Measurements from ENCODE around the gene FAM124A. TPM values are rescaled to one million over a fixed set of nuclear protein-coding genes. Genes with fewer than 3 reads are reported as not detected.

Gene FAM124A
- total and polyA plus RNA-seq, 9 donors = 0.48 to 8.8 (median 1.9) TPM

DNA sequence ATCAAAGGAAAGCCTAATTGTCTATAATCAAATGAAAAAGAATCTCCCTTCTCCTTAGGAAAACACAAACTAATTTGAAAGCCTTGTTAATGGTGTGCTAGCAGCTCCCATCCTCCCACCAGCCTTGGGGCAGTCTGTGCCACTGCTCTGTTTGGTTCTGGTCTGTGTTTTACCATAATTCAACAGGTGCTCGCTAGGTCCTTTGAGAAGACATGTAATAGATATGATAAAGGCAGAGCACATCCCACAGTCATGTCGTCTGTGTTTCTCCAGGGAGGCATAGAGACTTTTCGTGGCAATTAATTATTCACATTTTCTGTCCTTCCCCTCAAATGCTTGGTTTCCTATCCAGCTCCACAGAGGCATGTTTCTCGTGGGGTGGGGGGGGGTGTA lies 23.8 kb downstream of the FAM124A start:
- intact Hi-C loops (cut with DNase I) = no loop called here
- Histone ChIP-seq H3K27me3 (no peaks in the 10 kb centered on the region), H3K9me3 (no peaks in the 10 kb centered on the region), H3K4me1 (ENCODE audit: insufficient read depth) (peaks cover 1% of the 10 kb centered on the region), H3K4me3 (no peak overlapping the region), H3K36me3 (no peaks in the 10 kb centered on the region), H3K27ac (no peak overlapping the region)
- DNase-seq = no peak
- TF ChIP-seq POLR2A (IDR thresholded peaks at IDR 0.05) (no peak), EP300 (IDR thresholded peaks at IDR 0.05) (no peak)
- TF ChIP-seq, protein P1, sequence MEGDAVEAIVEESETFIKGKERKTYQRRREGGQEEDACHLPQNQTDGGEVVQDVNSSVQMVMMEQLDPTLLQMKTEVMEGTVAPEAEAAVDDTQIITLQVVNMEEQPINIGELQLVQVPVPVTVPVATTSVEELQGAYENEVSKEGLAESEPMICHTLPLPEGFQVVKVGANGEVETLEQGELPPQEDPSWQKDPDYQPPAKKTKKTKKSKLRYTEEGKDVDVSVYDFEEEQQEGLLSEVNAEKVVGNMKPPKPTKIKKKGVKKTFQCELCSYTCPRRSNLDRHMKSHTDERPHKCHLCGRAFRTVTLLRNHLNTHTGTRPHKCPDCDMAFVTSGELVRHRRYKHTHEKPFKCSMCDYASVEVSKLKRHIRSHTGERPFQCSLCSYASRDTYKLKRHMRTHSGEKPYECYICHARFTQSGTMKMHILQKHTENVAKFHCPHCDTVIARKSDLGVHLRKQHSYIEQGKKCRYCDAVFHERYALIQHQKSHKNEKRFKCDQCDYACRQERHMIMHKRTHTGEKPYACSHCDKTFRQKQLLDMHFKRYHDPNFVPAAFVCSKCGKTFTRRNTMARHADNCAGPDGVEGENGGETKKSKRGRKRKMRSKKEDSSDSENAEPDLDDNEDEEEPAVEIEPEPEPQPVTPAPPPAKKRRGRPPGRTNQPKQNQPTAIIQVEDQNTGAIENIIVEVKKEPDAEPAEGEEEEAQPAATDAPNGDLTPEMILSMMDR (IDR thresholded peaks at IDR 0.05) = no peak
- WGBS, 3 donors = 34 to 56% (median 49%) methylated on average over 4 of the region's 4 CpGs

DNA sequence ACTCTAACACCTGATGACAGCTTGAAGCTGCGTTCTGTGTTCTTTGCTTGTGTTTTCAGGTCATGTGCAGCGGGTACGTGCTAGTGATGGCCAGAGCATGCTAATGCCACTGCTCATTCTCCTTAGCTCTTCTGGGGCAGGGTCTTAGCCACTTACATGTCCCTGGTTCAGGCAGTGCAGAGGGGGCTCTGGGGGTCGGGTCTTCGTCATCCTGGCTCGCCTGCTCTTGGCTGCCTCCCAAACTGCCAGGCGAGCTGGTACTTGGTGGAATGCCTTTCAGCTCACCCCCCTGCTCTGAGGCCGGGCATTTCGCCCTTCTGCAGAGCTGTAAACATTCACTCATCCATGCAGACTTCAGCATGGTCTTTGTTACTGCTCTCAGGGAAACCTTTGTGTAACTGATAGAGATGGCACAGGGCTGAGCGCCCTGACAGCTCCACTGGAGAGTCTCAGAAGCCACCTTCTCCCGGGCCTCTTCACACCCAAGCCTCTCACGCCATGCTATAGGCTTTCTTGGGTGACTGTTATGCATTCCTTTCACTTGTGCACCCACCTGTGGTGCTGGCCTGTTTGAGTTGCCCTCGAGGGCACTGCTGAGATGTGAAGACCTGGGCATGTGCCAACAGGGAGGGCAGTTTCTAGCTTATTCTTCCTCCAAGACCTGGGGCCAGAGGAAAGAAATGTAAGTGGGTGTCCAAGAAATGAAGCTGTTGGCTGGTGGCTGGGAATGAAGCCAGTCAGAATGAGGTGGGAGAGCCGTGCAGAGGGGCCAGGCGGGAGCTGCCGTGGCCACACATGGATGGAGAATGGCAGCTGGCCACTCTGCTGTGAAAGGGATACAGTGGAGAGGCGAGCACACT lies 24.4 kb downstream of the FAM124A start:
- no peak for TF ChIP-seq EP300 (IDR thresholded peaks at IDR 0.05)
- TF ChIP-seq, protein P1 (IDR thresholded peaks at IDR 0.05) = no peak
- TF ChIP-seq POLR2A (IDR thresholded peaks at IDR 0.05) = no peak
- DNase-seq = no peak
- Histone ChIP-seq H3K4me1 (ENCODE audit: insufficient read depth) (peaks cover 1% of the 10 kb centered on the region), H3K27ac (no peak overlapping the region), H3K4me3 (no peak overlapping the region), H3K36me3 (no peaks in the 10 kb centered on the region), H3K27me3 (no peaks in the 10 kb centered on the region), H3K9me3 (no peaks in the 10 kb centered on the region)
- intact Hi-C loops (cut with DNase I) = no loop called here
- 33 to 47% (median 46%) methylated on average over 17 of the region's 17 CpGs for WGBS, 3 donors

DNA sequence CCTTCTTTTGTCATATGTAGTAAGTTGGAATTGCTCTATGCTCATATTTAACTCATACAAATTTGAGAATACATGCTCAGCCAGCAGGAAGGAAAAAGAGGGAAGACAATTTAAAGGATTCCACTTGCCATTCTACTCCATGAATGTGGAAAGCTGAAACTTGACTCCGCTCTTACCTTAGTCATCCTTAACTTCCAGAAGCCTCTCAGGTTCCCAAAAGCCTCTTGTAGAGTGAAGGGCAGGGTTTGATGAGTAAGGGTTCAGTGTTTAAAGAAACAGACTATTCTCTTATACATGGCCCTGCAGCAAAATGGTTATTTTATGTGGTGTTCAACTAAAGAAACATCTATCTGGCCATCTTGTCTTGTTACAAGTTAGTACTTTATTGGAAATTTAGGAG lies 27.1 kb downstream of the FAM124A start:
- no peak overlapping the region for H3K27ac ChIP-seq

DNA sequence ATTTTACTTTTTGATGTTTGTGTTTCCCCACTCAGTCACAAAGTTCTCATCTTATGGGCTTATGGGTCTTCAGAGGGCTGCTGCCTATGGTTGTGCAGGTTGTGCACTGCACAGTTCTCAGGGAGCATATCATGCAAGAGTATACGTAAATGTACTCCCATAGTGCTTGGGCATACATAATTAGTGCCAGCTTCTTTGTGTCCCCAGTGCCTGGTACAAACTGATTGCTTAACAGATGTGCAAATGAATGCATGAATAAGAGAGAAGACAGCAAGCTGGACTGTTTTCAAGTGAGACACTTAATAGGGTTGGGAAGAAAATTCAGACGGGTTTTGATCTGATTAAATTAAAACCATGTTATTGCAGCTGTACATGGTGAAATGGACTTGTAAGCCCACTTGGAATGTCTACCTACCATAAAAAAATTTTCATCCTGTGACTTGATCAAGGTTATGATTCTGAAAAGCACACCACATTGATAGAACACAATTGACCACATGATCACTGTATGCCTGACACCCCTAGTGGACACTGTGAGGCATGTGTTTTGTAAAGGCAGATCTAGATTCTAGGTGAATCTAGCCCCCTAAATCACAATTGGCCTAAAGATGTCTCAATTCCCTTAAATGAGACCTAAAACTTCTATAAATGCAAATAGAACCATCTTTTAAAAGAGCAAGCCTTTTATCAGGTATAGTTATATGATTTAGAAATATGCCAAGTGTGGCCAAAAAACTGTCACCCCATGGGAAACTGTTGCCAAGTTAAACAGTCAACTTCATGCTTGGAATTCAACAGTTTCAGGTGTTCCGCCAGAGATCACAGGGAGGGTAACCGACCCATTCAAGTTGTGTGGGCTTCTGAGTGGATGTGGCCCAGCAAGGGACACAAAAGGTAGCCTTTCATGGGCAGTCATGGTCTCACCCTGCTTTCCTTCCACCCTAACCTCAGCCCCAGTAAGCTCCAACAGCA lies 27.9 kb downstream of the FAM124A start:
- Histone ChIP-seq H3K27ac (no peak overlapping the region), H3K27me3 (no peaks in the 10 kb centered on the region), H3K4me3 (no peak overlapping the region), H3K9me3 (no peaks in the 10 kb centered on the region), H3K4me1 (ENCODE audit: insufficient read depth) (peaks cover 1% of the 10 kb centered on the region), H3K36me3 (no peaks in the 10 kb centered on the region)
- intact Hi-C loops (cut with DNase I) = no loop called here
- DNase-seq = no peak
- TF ChIP-seq, protein P1 (IDR thresholded peaks at IDR 0.05) = no peak
- TF ChIP-seq POLR2A (IDR thresholded peaks at IDR 0.05) (no peak), EP300 (IDR thresholded peaks at IDR 0.05) (no peak)
- WGBS, 3 donors = 88 to 95% (median 92%) methylated on average over 4 of the region's 4 CpGs

More for the DNA sequence above, 27.1 kb downstream of the FAM124A start:
- Histone ChIP-seq H3K27me3 (no peaks in the 10 kb centered on the region), H3K9me3 (no peaks in the 10 kb centered on the region), H3K4me1 (ENCODE audit: insufficient read depth) (peaks cover 1% of the 10 kb centered on the region), H3K4me3 (no peak overlapping the region), H3K36me3 (no peaks in the 10 kb centered on the region)
- 96 to 100% (median 98%) methylated on average over 1 of the region's 1 CpG for WGBS, 3 donors
- intact Hi-C loops (cut with DNase I) = no loop called here
- TF ChIP-seq POLR2A (IDR thresholded peaks at IDR 0.05) (no peak), EP300 (IDR thresholded peaks at IDR 0.05) (no peak)
- TF ChIP-seq, protein P1 (IDR thresholded peaks at IDR 0.05) = no peak
- no peak for DNase-seq

Measured in ovary (tissue), 9 donors.